ENCODE data around the gene TGM4. TPM values are rescaled to one million over a fixed set of nuclear protein-coding genes. Genes with fewer than 3 reads are reported as not detected.

The TGM4 gene
- total and polyA plus RNA-seq, 9 of the 15 experiments (the other 6 are each of a cell fraction or from before 2014, with no cell fraction given), result not detected

- ATAC-seq, result no peak
- peaks cover 41 to 66% of the 10 kb centered on the region in 2 experiments; a peak in 4 of 5 replicates for H3K27me3 ChIP-seq (ENCODE audit: control insufficient read depth in 2 of 2, insufficient read depth in 2 of 2, low read length in 2 of 2)
- no peak overlapping the region for H2AFZ ChIP-seq (ENCODE audit: low read depth, low read length)
Measured at GRCh38 chr3:44903314-44903713, 28.9 kb downstream of the TGM4 start.

More at GRCh38 chr3:44903314-44903713, 28.9 kb downstream of the TGM4 start:
- Histone ChIP-seq H3K9me3 (replicated peaks; ENCODE audit: control insufficient read depth, insufficient read depth, low read depth, low read length) (no peaks in the 10 kb centered on the region), H3K79me2 (ENCODE audit: control insufficient read depth, insufficient read depth, low read length) (no peaks in the 10 kb centered on the region), H3K4me1 (replicated peaks in 1 of 2; ENCODE audit: control insufficient read depth in 2 of 2, insufficient read depth in 2 of 2, low read length in 2 of 2) (no peaks in the 10 kb centered on the region), H3K27ac (ENCODE audit: extremely low read depth, low read depth, low read length) (no peak overlapping the region), H3K36me3 (ENCODE audit: control insufficient read depth, insufficient read depth, low read length) (no peaks in the 10 kb centered on the region), H3K4me3 (no peak overlapping the region), H3K9me1 (ENCODE audit: control insufficient read depth, insufficient read depth, low read length) (no peaks in the 10 kb centered on the region), H4K20me1 (replicated peaks; ENCODE audit: control insufficient read depth, insufficient read depth, low read length) (no peaks in the 10 kb centered on the region), H3K9ac (ENCODE audit: insufficient read depth in 1 of 2, low read depth in 2 of 2, low read length in 2 of 2) (no peak overlapping the region), H3K4me2 (ENCODE audit: insufficient read depth, low read length) (no peak overlapping the region)
- DNase-seq (ENCODE audit: extremely low read depth in 1 of 4, low spot score in 3 of 4) (no peak), FAIRE-seq (no peak)
- CTCF ChIA-PET (ENCODE audit: low intra/inter-chr PET ratio), result no interaction called here
- no TSS peak for BruUV-seq (replicated peaks)
- intact Hi-C loops (cut with micrococcal nuclease), result no loop called here
- in situ Hi-C loops (cut with MboI), result loop anchor here (5.0 kb wide), 1 partner anchor 366 kb away; no protein-coding TSS in a partner anchor
- TF ChIP-seq PBX2 (CRISPR knock-in tag; IDR thresholded peaks at IDR 0.05; ENCODE audit: low read depth) (no peak), PBX2 (tag; conservative IDR thresholded peaks at IDR 0.05; ENCODE audit: low read depth) (0 out of 2 replicates have a peak, but pooled peaks have one; percentile 16), MNT (conservative IDR thresholded peaks at IDR 0.05) (no peak)
- TF ChIP-seq, protein P1, sequence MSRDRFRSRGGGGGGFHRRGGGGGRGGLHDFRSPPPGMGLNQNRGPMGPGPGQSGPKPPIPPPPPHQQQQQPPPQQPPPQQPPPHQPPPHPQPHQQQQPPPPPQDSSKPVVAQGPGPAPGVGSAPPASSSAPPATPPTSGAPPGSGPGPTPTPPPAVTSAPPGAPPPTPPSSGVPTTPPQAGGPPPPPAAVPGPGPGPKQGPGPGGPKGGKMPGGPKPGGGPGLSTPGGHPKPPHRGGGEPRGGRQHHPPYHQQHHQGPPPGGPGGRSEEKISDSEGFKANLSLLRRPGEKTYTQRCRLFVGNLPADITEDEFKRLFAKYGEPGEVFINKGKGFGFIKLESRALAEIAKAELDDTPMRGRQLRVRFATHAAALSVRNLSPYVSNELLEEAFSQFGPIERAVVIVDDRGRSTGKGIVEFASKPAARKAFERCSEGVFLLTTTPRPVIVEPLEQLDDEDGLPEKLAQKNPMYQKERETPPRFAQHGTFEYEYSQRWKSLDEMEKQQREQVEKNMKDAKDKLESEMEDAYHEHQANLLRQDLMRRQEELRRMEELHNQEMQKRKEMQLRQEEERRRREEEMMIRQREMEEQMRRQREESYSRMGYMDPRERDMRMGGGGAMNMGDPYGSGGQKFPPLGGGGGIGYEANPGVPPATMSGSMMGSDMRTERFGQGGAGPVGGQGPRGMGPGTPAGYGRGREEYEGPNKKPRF (IDR thresholded peaks at IDR 0.05; ENCODE audit: low read depth, low read length), result no peak
- 0% methylated on average over 2 of the region's 2 CpGs for WGBS (ENCODE audit: insufficient coverage, low coverage, missing lambda C conversion rate)
- POLR2A ChIA-PET, result no interaction called here
